Measurements from ENCODE around the gene GARS1.

GRCh38 chr7:30561389-30561788 lies 33.3 kb upstream of the GARS1 start:
- no peak for TF ChIP-seq CTCF (IDR thresholded peaks at IDR 0.05; ENCODE audit: low read depth, low read length, poor library complexity, severe bottlenecking)
- no peak for TF ChIP-seq EZH2phosphoT487 (IDR thresholded peaks at IDR 0.05; ENCODE audit: borderline replicate concordance, low read length)

All from DOHH2 (cell line).